ENCODE measurements around the gene PDE11A.

Gene PDE11A

GRCh38 chr2:177629357-177630024 lies 443.1 kb downstream of the PDE11A start:
- TF ChIP-seq ZFX (IDR thresholded peaks at IDR 0.05): no peak
- TF ChIP-seq, protein P1, sequence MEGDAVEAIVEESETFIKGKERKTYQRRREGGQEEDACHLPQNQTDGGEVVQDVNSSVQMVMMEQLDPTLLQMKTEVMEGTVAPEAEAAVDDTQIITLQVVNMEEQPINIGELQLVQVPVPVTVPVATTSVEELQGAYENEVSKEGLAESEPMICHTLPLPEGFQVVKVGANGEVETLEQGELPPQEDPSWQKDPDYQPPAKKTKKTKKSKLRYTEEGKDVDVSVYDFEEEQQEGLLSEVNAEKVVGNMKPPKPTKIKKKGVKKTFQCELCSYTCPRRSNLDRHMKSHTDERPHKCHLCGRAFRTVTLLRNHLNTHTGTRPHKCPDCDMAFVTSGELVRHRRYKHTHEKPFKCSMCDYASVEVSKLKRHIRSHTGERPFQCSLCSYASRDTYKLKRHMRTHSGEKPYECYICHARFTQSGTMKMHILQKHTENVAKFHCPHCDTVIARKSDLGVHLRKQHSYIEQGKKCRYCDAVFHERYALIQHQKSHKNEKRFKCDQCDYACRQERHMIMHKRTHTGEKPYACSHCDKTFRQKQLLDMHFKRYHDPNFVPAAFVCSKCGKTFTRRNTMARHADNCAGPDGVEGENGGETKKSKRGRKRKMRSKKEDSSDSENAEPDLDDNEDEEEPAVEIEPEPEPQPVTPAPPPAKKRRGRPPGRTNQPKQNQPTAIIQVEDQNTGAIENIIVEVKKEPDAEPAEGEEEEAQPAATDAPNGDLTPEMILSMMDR (conservative IDR thresholded peaks at IDR 0.05): no peak
- no peak overlapping the region for H3K27ac ChIP-seq

GRCh38 chr2:177628831-177629230 lies 443.7 kb downstream of the PDE11A start:
- no peak overlapping the region for H3K27ac ChIP-seq
- no peak for TF ChIP-seq ZFX (IDR thresholded peaks at IDR 0.05)
- TF ChIP-seq, protein P1 (conservative IDR thresholded peaks at IDR 0.05): no peak

GRCh38 chr2:177625744-177626650 lies 446.6 kb downstream of the PDE11A start:
- no peak overlapping the region for H3K27ac ChIP-seq

GRCh38 chr2:177622521-177622920 lies 450.1 kb downstream of the PDE11A start:
- no peak overlapping the region for H3K27ac ChIP-seq

More at GRCh38 chr2:177625744-177626650, 446.6 kb downstream of the PDE11A start:
- no peak for TF ChIP-seq ZFX (IDR thresholded peaks at IDR 0.05)
- TF ChIP-seq, protein P1 (conservative IDR thresholded peaks at IDR 0.05): no peak

DNA sequence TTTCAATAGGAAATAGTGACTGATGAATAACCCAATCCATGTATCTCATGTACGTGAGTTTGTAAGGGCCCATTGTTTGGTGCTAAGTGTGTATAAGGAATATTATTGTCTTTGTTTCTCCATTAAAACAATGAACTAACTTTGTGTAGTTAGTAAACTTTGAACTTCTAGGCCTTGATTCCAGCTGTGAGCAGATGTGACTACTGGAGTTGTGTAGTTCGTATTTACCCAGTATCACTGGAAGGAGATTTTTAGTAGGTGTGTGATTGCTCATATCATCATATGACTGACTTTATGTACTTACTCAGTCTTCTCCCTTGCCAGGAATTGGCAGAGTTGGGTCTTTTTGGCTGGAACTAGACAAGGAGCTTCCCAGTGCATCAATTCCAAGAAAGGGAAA lies 452.6 kb downstream of the PDE11A start:
- H3K27ac ChIP-seq: no peak overlapping the region
- TF ChIP-seq ZFX (IDR thresholded peaks at IDR 0.05): no peak
- TF ChIP-seq, protein P1 (conservative IDR thresholded peaks at IDR 0.05): no peak

More at GRCh38 chr2:177622521-177622920, 450.1 kb downstream of the PDE11A start:
- TF ChIP-seq, protein P1 (conservative IDR thresholded peaks at IDR 0.05): no peak
- no peak for TF ChIP-seq ZFX (IDR thresholded peaks at IDR 0.05)

GRCh38 chr2:177619461-177619860 lies 453.1 kb downstream of the PDE11A start:
- TF ChIP-seq, protein P1 (conservative IDR thresholded peaks at IDR 0.05): no peak
- TF ChIP-seq ZFX (IDR thresholded peaks at IDR 0.05): no peak
- H3K27ac ChIP-seq: no peak overlapping the region

Data from C4-2B (cell line).